DOHH2 (cell line): Measurements from ENCODE around the gene METRN.

Source experiments
- CTCF ChIP-seq: fragments of 200-600 bp; sonication (generic); IDR thresholded peaks from one replicate; pipeline ENCODE4 v1.5.1; 2014; ENCODE audit warnings: antibody characterized with exemption, mild to moderate bottlenecking, low read depth, low read length; ENCODE audit not compliant: poor library complexity, severe bottlenecking
- EZH2phosphoT487 ChIP-seq: fragments of 200-600 bp; sonication (generic); IDR thresholded peaks from 2 replicates; pipeline ENCODE4 v1.6.1; 2017; ENCODE audit warnings: borderline replicate concordance, mild to moderate bottlenecking, antibody characterized with exemption, low read length, moderate library complexity, mixed read lengths

- TF ChIP-seq CTCF = no peak
- no peak for TF ChIP-seq EZH2phosphoT487
Measured at GRCh38 chr16:721765-722540, 7.0 kb downstream of the METRN start.
